ENCODE measurements around the gene TEX35.
"Not testable (repeated sequence)": the region's sequence is repeated elsewhere in the genome, so short reads cannot be mapped to it uniquely, and the experiment has no call there.

The TEX35 gene

DNA sequence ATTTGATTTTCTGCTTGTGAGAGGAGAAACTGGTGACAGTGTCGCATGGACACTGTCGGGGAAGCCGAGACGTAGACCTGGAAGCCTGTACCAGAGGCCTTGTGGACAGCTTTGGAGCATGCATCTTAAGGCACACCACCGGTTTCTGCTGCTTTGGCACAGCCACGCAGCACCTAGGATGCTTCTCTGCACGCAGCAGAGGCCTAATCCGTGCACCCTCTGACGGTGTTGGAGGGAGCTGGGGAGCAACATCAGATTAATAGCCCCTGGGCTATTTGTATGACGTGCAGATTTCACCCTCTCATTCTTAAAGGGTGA is 30.3 kb downstream of the TEX35 start:
- no peak for DNase-seq

DNA sequence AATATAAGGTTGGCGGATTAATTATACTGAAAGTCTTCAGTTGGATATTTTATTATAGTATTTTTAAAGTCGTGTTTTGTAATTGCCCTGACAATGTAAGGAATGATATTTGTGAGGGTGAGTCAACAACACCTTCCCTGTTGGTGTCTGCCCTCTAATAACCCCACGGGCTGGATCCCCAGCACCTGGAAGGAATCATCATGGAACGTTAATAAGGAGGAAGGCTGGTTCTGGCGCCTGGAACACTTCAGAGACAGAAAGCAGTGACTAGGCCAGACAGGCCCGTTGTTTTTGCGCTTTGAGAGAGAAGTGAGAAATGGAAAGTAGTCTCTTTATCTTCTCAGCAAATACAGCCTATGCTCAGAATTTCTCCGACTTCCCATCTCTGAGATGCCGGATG is 31.6 kb downstream of the TEX35 start:
- DNase-seq = no peak

DNA sequence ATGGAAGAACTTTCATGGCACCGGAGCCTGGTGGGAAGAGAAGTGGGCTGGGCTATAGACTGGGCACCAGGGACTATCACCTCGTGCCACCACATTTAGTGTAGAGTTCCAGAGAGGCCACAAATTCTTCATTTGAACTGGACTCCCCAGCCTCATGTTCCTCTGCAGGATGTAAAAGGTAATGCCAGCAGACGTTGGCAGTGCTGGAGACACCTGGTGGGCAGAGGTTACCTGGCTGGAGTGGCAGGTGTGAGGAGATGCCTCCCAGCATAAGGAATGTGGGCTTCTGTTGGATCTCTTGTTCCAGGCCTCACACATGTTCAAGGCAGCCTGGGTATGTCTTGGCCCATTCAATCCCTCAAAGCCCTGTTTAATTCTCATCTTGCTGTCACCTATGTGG is 35.2 kb downstream of the TEX35 start:
- DNase-seq = no peak

DNA sequence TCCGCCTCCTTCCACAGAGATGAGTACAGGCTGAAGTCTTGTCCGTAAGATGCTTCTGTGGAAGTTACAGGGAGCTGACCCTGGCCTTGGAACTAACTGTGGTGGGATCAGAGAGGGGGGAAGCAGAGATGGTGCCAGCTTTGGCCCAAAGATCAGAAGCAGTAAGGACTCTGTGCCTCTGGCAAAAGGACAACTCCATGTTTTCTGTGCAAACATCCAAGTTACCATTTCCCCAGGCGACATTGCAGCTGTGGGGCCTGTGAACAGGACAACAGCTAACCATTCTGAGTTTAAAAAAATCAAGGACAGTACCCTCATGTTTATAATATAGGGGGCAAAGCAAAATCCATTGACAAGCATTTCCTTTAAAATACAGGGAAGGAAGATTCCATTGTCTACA is 38.4 kb downstream of the TEX35 start:
- DNase-seq = no peak

- no peak for DNase-seq
These were observed 39.0 kb downstream of the TEX35 start for GRCh38 chr1:178551940-178552339.

DNA sequence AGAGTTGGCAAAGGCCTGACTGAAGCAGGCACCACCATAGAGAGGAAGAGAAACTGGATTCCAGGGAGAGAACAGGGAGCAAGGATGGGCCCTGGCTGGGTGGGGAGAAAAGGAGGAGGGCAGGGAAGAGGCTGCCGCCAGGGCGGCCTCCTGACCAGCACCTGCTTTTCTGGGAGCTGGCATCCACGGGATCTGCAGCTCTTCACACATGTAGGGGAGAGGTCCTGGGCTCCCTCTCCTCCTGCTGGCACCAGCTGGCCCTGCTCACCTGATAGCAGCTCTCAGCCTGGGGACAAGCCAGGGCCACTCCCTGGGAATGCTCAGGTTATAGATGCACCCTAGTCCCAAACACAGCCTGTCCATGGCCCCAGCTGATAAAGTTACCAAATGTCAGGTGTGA is 39.9 kb downstream of the TEX35 start:
- no peak for DNase-seq

DNA sequence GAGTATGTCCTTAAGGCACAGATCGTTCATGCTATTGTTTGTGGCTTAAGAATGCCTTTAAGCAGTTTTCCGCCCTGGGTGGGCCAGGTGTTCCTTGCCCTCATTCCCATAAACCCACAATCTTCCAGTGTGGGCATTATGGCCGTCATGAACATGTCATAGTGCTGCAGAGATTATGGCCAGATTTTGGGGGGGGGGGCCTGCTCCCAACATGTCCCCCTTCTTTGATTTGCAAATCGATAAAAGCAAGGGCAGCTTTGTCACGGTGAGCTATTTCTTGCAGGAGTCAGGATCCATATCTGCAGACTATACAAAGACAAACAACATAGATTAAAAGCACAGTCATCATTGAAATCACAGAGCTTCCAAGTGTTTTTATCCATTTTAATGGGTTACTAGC is 41.4 kb downstream of the TEX35 start:
- not testable (repeated sequence) for DNase-seq

GRCh38 chr1:178555613-178556012 is 42.7 kb downstream of the TEX35 start:
- DNase-seq = not testable (repeated sequence)

DNA sequence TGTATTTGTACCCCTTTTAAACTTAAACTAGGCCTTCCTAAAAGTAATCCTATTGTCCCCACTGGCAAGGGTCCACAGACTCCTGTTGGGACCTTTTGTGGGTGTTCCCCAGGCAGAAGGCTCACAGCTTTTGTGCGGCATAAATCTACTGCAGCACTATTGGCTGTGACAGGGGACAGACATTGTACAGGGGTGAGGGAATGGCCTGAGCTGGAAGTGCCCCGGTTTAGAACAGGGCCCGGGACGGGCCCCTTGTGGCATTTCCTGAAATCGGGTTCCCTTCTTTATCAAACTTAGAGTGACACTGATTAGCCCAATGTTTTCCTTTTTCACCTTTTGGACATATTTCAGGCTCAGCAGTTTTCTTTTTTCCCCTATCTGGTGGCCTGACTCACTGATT is 45.9 kb downstream of the TEX35 start:
- DNase-seq = not testable (repeated sequence)

GRCh38 chr1:178560871-178561376 is 48.0 kb downstream of the TEX35 start:
- no peak for DNase-seq

- DNase-seq = no peak
These were observed 50.4 kb downstream of the TEX35 start for GRCh38 chr1:178563099-178563820.

- DNase-seq = no peak
These were observed 51.3 kb downstream of the TEX35 start for GRCh38 chr1:178564086-178564782.

DNA sequence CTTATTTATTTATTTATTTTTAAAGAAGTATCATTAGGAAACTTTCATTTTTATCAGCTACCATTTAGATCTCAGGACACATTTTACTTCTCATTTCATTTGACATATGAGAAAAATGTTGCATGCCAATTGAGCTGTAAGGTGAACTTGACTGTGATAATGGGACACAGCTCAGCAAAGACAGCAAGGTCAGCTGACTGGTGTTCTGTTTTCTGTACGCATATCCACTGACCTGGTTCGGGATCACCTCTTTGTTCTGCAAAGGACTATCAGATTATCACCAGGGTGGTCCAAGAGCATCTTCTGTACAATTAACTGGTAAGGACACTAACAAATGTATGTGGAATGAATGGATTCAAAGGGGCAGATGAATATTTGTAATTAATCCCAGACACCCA is 51.9 kb downstream of the TEX35 start:
- no peak for DNase-seq

DNA sequence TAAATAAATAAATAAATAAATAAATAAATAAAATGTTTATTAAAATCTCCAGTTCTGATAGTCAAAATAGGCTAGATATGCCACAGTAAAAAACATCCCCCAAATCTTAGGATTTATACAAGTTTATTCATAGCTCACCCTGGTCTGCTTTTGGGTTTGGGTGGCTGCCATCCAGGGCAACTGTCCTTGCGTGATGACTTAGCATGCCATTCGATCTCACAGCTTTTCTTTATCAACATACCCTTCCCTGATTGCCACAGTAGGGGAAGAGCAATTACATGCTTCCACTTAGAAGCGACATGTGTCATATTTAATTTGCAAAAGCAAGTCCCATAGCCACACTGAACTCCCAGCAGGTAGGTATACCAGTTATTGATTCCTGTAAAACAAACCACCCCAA is 52.7 kb downstream of the TEX35 start:
- no peak for DNase-seq

DNA sequence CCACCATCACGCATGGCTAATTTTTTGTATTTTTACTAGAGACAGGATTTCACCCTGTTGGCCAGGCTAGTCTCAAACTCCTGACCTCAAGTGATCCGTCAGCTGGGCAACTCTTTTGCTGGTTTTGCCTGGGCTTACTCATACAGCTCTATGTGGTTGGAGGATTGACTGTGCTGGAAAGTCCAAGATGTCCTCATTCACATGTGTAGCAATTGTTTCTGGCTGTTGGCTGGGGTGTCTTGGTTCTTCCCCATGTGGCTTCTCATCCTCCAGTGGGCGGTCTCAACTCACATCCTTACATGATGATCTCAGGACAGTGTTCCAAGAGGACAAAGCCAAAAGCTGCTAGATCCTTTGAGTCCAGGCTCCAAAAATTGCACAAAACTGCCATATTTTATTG is 53.3 kb downstream of the TEX35 start:
- no peak for DNase-seq

DNA sequence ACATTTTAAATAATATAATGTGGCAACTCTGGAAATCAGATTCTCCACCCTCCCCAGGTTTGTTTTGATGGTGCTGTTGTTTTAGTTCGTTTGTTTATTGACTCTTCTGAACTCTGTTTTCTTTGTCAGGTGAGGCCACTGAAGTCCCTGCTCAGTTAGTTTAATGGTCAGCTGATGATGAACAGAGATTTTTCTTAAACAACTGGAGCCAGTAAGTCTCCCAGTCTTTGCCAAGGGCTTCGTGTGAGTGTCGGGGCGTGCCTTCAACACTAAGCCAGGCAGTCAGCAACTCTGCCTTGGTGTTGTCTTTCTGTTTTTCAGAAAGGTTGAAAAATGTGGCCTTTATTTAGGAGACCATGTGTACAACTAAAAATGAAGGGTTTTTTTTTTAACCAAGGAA is 58.9 kb downstream of the TEX35 start:
- DNase-seq = no peak
